Colonic mucosa (tissue), 4 donors: ENCODE measurements around the gene CACNA1D. TPM values are rescaled to one million over a fixed set of nuclear protein-coding genes. Genes with fewer than 3 reads are reported as not detected.

ENCODE experiments used
- DNase-seq: peaks from one replicate; pipeline ENCODE4 v3.0.0-alpha.2; 2020
- H3K27ac ChIP-seq: fragments of 200-600 bp; one replicate; pipeline ENCODE4 v1.8.0; 2021
- H3K27me3 ChIP-seq: fragments of 200-600 bp; one replicate; pipeline ENCODE4 v1.8.0; 2021
- H3K36me3 ChIP-seq: fragments of 200-600 bp; one replicate; pipeline ENCODE4 v1.8.0; 2021
- H3K4me1 ChIP-seq: fragments of 200-600 bp; one replicate; pipeline ENCODE4 v1.8.0; 2021; ENCODE audit warnings: mild to moderate bottlenecking
- H3K4me3 ChIP-seq: fragments of 200-600 bp; one replicate; pipeline ENCODE4 v1.8.0; 2021
- H3K9ac ChIP-seq, 2 donors: one replicate each; pipeline ENCODE4 v1.7.0; 2013; ENCODE audit warnings: control low read depth in 2 of 2, low read depth in 2 of 2, low read length in 2 of 2
- H3K9me3 ChIP-seq: fragments of 200-600 bp; one replicate; pipeline ENCODE4 v1.8.0; 2021
- CTCF ChIP-seq: fragments of 200-600 bp; IDR thresholded peaks from one replicate; pipeline ENCODE4 v1.8.0; 2022; ENCODE audit warnings: antibody characterized with exemption, mild to moderate bottlenecking
- intact Hi-C: fragments of 100-400 bp; cut with DNase I; formaldehyde crosslinking; loops from one replicate; pipeline ENCODE4 v1.14.1; 2022
- total RNA-seq, 2 donors: library from RNA; stranded (reverse); fragmentation: NEBNext Ultra II Directional in 1 of 2; extraction: Animal tissue kit (Norgen Biotek cat#: 25700) in 1 of 2; gene quantifications; one replicate each; pipeline ENCODE4 v1.2.1, GENCODE V29; 2021
- donor health status: healthy.
- donor health status: DM: no; HTN: no; CAD: no.
- donor health status: DM: no; HTN: no; CAD: no.

Gene CACNA1D
- total RNA-seq, 2 donors from 2014 or later = 9.6 to 17.1 TPM

DNA sequence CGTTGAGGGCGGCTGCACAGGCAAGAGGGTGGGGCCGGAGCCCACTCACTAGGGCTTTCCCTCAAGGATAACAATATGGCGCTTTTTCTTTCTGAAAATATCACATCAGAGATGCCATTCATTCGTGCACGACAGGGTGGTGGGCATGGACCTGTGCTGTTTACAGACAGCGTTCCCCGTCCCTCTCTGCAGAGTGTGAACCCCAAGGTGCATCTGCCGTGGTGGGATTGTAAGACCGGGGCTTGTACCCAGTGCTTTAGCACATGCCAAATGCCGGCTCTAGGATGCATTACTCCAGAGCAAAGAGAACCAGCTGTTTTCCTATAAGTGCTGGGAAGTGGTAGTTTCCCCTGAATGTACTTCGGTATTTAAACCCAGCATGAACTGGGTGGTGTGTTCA is 314.9 kb downstream of the CACNA1D start:
- TF ChIP-seq CTCF = no peak

DNA sequence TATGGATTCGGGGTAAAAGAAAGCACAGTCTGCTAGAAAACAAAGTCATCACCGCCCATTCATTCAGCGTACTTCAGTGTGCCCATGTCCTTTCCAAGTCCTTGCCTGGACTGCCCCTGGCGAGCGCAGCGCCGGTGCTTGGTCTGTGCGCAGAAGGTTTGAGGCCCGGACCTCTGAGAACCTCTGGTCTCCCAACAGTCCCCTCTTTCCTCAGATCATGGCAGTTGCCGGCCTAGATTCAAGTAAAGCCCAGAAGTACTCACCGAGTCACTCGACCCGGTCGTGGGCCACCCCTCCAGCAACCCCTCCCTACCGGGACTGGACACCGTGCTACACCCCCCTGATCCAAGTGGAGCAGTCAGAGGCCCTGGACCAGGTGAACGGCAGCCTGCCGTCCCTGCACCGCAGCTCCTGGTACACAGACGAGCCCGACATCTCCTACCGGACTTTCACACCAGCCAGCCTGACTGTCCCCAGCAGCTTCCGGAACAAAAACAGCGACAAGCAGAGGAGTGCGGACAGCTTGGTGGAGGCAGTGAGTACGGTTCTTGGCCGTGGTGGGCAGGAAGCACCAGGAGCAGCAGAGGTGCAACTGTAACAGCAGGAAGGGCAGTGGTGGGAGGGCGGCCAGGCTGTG is 315.5 kb downstream of the CACNA1D start:
- Histone ChIP-seq H3K27me3 (no peaks in the 10 kb centered on the region), H3K27ac (no peak overlapping the region), H3K9me3 (no peaks in the 10 kb centered on the region), H3K4me1 (peaks cover 7% of the 10 kb centered on the region), H3K9ac (no peak overlapping the region), H3K36me3 (no peaks in the 10 kb centered on the region), H3K4me3 (no peak overlapping the region)
- no peak for DNase-seq
- intact Hi-C loops = no loop called here
- TF ChIP-seq CTCF = no peak

More for the DNA sequence above, 314.9 kb downstream of the CACNA1D start:
- Histone ChIP-seq H3K9ac (no peak overlapping the region), H3K27ac (no peak overlapping the region), H3K27me3 (no peaks in the 10 kb centered on the region), H3K9me3 (no peaks in the 10 kb centered on the region), H3K4me3 (no peak overlapping the region), H3K36me3 (no peaks in the 10 kb centered on the region), H3K4me1 (peaks cover 7% of the 10 kb centered on the region)
- no peak for DNase-seq
- intact Hi-C loops = no loop called here

DNA sequence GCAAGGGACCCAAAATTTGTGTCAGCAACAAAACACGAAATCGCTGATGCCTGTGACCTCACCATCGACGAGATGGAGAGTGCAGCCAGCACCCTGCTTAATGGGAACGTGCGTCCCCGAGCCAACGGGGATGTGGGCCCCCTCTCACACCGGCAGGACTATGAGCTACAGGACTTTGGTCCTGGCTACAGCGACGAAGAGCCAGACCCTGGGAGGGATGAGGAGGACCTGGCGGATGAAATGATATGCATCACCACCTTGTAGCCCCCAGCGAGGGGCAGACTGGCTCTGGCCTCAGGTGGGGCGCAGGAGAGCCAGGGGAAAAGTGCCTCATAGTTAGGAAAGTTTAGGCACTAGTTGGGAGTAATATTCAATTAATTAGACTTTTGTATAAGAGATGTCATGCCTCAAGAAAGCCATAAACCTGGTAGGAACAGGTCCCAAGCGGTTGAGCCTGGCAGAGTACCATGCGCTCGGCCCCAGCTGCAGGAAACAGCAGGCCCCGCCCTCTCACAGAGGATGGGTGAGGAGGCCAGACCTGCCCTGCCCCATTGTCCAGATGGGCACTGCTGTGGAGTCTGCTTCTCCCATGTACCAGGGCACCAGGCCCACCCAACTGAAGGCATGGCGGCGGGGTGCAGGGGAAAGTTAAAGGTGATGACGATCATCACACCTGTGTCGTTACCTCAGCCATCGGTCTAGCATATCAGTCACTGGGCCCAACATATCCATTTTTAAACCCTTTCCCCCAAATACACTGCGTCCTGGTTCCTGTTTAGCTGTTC is 316.9 kb downstream of the CACNA1D start:
- no peak overlapping the region for H3K9ac ChIP-seq
- H3K9me3 ChIP-seq = no peaks in the 10 kb centered on the region
- no peaks in the 10 kb centered on the region for H3K36me3 ChIP-seq
- no peak overlapping the region for H3K27ac ChIP-seq
- no peaks in the 10 kb centered on the region for H3K27me3 ChIP-seq
- peaks cover 7% of the 10 kb centered on the region for H3K4me1 ChIP-seq
- TF ChIP-seq CTCF = no peak
- DNase-seq = peak; percentile 42
- intact Hi-C loops = no loop called here
- no peak overlapping the region for H3K4me3 ChIP-seq

- Histone ChIP-seq H3K36me3 (no peaks in the 10 kb centered on the region), H3K27ac (no peak overlapping the region), H3K4me1 (peaks cover under 1% of the 10 kb centered on the region), H3K9ac (no peak overlapping the region), H3K4me3 (no peak overlapping the region), H3K9me3 (no peaks in the 10 kb centered on the region), H3K27me3 (no peaks in the 10 kb centered on the region)
- no peak for DNase-seq
- intact Hi-C loops = no loop called here
- no peak for TF ChIP-seq CTCF
Observed at GRCh38 chr3:53812434-53812833, 318.0 kb downstream of the CACNA1D start.

DNA sequence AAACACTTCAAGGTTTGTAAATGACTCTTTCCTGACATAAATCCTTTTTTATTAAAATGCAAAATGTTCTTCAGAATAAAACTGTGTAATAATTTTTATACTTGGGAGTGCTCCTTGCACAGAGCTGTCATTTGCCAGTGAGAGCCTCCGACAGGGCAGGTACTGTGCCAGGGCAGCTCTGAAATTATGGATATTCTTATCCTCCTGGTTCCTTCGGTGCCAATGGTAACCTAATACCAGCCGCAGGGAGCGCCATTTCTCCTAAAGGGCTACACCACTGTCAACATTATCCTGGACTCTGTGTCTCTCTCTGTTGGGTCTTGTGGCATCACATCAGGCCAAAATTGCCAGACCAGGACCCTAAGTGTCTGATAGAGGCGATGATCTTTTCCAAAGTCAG is 318.8 kb downstream of the CACNA1D start:
- H3K27me3 ChIP-seq = no peaks in the 10 kb centered on the region
- H3K4me3 ChIP-seq = no peak overlapping the region
- no peaks in the 10 kb centered on the region for H3K36me3 ChIP-seq
- H3K9ac ChIP-seq = no peak overlapping the region
- H3K4me1 ChIP-seq = no peaks in the 10 kb centered on the region
- no peak for DNase-seq
- H3K27ac ChIP-seq = no peak overlapping the region
- intact Hi-C loops = no loop called here
- no peaks in the 10 kb centered on the region for H3K9me3 ChIP-seq
- no peak for TF ChIP-seq CTCF
